GM20431 (cell line): Measurements from ENCODE around the gene PKN2.
"Not testable (repeated sequence)": the region's sequence is repeated elsewhere in the genome, so short reads cannot be mapped to it uniquely, and the experiment has no call there.

Source experiments
- in situ Hi-C: fragments of 300-500 bp; cut with MseI, MboI; formaldehyde crosslinking; loops from one replicate; pipeline ENCODE4 v1.15.0; 2020; ENCODE audit warnings: low sequenced_read_pairs; ENCODE audit not compliant: unreplicated experiment

The PKN2 gene

GRCh38 chr1:88670462-88670861 lies 13.6 kb upstream of the PKN2 start:
- in situ Hi-C loops, result loop anchor here (25.0 kb wide), 1 partner anchor 217 kb away; the partner anchor contains the start of gene GTF2B

GRCh38 chr1:88673446-88673845 lies 10.6 kb upstream of the PKN2 start:
- in situ Hi-C loops, result loop anchor here (25.0 kb wide), 1 partner anchor 214 kb away; the partner anchor contains the start of gene GTF2B

DNA sequence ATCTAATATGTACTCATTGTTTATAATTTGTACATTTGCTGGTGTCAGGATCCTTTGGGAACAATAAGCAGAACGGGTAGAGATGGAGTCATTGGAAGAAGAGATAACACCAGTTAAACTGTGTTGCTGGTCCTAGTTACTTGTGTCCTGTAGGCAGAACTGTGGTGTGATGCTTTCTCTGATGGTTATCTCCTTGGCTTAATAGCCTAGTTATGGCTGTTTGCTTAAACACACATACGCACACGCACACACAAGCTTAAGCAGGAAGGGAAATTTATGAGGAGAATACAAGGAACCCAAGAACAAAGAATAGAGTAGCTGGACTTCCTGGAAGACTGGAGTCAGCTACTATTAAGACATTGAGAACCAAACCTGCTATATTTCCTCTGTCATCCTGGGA lies 5.7 kb upstream of the PKN2 start:
- in situ Hi-C loops, result no loop called here

- in situ Hi-C loops, result no loop called here
Measured at GRCh38 chr1:88680471-88680870, 3.6 kb upstream of the PKN2 start.

GRCh38 chr1:88680911-88681622 lies 3.0 kb upstream of the PKN2 start:
- in situ Hi-C loops, result no loop called here

GRCh38 chr1:88684482-88685258 lies 597 bp downstream of the PKN2 start:
- in situ Hi-C loops, result no loop called here

DNA sequence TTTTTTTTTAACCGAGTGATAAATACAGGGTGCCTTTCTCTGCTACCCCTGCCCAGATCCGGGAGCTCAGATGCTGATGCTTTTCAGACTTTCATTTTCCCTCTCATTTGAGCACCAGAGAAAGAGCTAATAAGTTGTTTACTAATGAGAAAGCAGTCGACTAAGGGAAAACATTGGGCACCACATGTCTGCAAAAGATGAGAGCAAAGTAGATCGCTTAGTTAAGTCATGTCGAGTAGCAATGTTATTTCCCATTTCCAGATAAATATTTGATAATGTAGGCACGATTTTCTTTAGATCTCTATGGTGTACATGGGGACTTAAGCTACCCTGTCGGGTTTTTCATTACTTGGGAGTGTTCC lies 1.2 kb downstream of the PKN2 start:
- in situ Hi-C loops, result no loop called here

GRCh38 chr1:88691540-88691939 lies 7.5 kb downstream of the PKN2 start:
- in situ Hi-C loops, result no loop called here

DNA sequence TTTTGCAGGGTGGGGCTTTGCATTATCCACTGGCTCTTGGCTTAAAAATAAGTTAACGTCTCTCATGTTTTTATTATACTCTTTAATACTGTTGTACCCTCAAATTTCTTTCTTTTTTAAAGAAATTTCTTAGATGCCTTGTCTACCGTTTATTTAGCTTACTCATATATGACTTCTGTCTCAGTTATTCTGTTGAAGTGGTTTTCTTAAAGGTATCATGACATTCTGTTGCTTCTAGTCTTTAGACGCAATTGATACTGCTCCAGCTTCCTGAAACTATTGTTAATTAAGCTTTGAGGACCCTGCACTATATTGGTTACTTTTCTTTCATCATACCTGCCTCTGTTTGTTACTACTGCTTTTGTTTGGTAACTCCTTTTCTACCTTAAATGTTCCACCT lies 11.7 kb downstream of the PKN2 start:
- in situ Hi-C loops, result no loop called here

DNA sequence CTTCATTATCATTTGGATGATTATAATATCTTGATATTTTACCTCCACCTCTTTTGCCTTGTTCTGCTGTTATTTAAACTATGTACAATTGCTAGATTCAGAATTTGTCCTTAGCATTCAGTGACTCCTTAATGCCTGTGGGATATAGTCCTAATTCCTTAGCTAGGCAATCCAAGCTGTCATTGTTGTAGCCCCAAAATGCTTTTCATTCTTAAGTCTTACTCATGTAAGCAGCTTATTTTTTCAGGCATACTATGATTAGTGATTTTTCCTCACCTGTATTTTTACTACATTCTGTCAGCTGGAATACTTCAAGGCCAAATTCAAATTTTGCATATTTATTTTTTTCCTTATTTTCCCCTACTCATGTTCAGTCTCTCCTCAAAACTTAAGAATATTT lies 13.4 kb downstream of the PKN2 start:
- in situ Hi-C loops, result no loop called here

DNA sequence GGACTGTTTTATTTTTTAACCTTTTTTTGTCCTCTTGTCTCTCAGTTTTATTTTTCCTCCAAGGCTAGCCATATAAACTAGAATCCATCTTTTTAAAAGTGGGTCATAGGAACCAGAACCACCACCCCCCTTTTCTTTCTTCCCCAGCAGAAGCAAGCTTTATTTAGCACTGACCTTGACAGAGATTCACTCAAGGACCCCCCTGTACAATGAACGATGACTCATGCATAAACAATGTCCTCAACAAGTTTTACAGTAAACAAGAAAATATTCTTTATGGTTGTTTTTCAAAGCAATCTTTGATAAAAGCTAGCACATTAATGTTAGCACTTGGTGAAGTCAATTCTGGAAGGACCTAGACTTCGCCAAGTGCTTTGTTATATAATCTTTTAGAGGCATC lies 14.1 kb downstream of the PKN2 start:
- in situ Hi-C loops, result no loop called here

GRCh38 chr1:88698764-88699163 lies 14.7 kb downstream of the PKN2 start:
- in situ Hi-C loops, result no loop called here

DNA sequence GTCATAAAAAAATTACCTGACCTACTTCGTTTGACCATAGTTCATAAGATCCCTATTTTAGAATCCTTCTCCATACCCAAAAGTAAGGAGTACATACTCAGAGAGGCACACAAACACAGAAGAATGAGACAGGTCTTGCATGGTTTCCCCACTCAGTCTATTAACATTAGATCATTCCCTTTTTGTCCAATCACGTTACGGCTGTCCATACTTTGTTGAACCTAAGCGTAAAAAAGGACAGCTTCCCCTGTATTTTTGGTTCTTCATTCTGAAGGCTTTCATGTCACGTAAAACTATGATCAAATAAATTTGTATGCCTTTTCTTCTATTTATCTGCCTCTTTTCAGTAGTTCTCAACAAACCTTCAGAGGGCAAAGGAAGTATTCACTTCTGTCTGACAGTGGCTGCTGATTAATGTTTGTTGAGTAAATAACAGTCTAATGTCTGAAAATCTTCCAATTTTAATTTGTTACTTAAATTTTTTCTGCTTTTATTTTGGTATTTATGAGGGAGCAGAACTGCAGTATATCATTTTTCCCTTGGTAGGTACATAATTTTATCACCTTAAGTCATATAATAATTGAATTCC lies 16.4 kb downstream of the PKN2 start:
- in situ Hi-C loops, result no loop called here

DNA sequence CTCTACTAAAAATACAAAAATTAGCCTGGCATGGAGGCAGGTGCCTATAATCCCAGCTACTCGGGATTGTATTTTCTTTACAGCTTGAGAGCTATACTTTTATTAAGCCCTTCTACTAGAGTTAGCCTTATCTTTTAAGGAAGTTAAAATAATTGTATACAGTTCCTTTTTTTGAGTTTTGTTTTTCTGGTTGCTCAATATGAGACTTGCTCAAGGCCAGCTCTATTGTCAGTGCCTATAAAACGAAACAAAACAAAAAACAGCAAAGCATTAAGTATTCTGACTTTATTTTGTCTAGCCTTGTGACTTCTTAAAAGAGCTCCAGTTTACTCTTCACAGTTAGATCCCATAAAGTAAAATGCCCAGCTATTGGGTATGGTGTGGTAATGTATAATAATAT lies 17.2 kb downstream of the PKN2 start:
- in situ Hi-C loops, result no loop called here

DNA sequence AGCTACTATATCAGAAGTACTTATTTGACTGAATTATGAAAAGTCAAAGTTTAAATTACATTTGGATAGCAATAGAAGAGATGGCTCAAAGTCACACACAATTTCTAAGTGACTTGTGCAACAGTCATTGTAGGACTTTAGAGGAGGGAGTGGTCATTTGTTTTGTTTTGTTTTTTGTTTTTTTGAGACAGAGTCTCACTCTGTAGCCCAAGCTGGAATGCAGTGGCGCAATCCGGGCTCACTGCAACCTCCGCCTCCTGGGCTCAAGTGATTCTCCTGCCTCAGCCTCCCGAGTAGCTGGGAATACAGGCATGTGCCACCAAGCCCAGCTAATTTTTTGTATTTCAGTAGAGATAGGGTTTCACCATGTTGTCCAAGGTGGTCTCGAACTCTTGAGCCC lies 17.7 kb downstream of the PKN2 start:
- in situ Hi-C loops, result not testable (repeated sequence)

GRCh38 chr1:88708011-88708410 lies 23.9 kb downstream of the PKN2 start:
- in situ Hi-C loops, result no loop called here

DNA sequence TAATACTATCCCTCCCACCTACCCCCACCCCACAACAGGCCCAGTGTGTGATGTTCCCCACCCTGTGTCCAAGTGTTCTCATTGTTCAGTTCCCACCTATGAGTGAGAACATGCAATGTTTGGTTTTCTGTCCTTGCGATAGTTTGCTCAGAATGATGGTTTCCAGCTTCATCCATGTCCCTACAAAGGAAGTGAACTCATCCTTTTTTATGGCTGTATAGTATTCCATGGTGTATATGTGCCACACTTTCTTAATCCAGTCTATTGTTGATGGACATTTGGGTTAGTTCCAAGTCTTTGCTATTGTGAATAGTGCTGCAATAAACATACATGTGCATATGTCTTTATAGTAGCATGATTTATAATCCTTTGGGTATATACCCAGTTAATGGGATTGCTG lies 28.8 kb downstream of the PKN2 start:
- in situ Hi-C loops, result not testable (repeated sequence)

DNA sequence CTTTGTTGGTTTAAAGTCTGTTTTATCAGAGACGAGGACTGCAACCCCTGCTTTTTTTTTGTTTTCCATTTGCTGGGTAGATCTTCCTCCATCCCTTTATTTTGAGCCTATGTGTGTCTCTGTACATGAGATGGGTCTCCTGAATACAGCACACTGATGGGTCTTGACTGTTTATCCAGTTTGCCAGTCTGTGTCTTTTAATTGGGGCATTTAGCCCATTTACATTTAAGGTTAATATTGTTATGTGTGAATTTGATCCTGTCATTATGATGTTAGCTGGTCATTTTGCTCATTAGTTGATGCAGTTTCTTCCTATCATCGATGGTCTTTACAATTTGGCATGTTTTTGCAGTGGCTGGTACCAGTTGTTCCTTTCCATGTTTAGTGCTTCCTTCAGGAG lies 32.5 kb downstream of the PKN2 start:
- in situ Hi-C loops, result not testable (repeated sequence)

- in situ Hi-C loops, result no loop called here
Measured at GRCh38 chr1:88722492-88722891, 38.4 kb downstream of the PKN2 start.

DNA sequence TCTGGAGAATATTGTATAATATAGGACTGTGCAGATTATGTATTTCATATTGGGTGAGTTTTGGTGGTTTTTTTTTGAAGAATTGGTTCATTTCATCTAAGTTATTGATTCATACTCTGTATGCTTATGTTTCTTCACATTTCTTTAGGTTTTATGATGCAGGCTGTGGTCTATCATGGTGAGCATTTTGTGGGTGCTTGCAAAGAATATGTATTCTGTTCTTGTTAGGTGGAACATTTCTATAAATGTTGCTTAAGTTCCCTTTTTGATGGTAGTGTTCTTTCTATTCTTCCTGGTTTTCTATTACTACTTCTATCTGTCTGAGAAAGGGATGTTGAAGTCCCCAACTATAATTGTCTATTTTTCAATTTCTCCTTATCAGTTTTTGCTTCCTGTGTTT lies 42.6 kb downstream of the PKN2 start:
- in situ Hi-C loops, result no loop called here

DNA sequence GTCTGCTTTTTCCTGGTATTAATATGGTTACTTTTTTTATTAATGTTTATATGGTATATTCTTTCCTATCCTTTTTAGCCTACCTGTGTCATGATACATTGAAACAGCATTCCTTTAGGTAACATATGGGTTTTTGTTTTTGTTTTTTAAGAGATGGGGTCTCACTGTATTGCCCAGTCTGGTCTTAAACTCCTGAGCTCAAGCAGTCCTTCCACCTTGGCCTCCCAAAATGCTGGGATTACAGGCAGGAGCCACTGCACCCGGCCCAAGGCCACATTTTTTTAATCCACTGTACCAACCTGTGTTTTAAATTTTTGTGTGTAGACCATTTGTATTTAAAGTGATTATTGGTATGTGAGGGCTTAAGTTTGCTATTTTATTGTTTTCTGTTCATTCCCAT lies 43.1 kb downstream of the PKN2 start:
- in situ Hi-C loops, result no loop called here
